ENCODE results near the gene EML6.

Gene EML6

DNA sequence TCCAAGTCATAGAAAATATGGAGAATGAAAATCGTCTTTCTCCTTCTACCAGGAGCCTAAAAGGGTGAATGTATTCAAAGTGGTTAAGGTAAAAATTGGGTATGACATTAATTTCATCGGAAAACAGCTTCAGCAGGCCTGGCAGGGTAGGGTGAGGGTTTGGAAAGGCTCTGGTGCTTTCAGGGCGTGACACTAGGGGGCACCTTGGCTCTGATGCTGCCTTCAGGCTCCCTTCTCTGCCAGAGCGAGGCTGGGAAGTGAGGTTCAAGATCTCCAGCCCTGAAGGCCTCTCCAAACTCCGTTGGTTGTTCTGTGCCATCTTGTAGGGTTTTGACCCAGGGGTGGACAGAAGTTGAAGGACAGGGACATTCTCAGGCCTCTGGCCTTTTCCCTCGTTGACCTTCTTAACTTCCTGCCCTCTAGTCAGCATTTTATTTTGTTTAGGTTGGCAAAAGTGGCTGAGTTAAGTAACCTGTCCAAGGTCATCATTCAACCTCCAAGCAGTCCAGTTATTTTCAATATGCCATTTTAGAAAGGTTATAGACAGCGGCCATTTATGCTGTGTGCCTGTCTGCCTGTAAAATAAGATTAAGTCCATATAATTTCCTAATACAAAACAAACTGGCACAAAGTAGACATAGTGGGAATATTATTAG, 40.3 kb downstream of the EML6 start:
- H3K4me1 Mint-ChIP-seq: no peaks in the 10 kb centered on the region
- DNase-seq: no peak
- no peak overlapping the region for H3K4me3 Mint-ChIP-seq
- no peaks in the 10 kb centered on the region for H3K36me3 Mint-ChIP-seq (ENCODE audit: low read depth)
- TF ChIP-seq, protein P1, sequence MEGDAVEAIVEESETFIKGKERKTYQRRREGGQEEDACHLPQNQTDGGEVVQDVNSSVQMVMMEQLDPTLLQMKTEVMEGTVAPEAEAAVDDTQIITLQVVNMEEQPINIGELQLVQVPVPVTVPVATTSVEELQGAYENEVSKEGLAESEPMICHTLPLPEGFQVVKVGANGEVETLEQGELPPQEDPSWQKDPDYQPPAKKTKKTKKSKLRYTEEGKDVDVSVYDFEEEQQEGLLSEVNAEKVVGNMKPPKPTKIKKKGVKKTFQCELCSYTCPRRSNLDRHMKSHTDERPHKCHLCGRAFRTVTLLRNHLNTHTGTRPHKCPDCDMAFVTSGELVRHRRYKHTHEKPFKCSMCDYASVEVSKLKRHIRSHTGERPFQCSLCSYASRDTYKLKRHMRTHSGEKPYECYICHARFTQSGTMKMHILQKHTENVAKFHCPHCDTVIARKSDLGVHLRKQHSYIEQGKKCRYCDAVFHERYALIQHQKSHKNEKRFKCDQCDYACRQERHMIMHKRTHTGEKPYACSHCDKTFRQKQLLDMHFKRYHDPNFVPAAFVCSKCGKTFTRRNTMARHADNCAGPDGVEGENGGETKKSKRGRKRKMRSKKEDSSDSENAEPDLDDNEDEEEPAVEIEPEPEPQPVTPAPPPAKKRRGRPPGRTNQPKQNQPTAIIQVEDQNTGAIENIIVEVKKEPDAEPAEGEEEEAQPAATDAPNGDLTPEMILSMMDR (IDR thresholded peaks at IDR 0.05): no peak
- H3K9me3 Mint-ChIP-seq: no peaks in the 10 kb centered on the region
- H3K27ac Mint-ChIP-seq: no peak overlapping the region
- H3K27me3 Mint-ChIP-seq (ENCODE audit: low read depth, poor library complexity): no peaks in the 10 kb centered on the region

DNA sequence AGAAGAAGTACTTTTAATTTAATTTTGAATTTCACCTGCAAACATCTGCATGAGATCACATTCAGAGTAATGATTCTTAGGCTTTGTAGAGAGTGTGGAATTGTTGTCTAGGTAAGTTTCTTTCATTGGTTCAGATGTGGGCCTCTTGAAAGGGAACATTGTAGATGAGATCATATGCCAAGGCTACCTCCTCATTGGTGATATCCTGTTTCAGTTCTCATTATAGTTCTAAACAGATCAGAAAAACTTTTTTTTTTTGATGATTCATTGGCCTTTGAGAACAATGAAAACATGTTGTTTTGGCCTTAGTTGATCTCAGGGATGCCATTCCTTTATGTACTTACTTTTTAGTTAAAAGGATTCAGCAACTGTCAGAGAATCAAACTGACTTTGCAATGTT, 44.5 kb downstream of the EML6 start:
- Mint-ChIP-seq H3K9me3 (no peaks in the 10 kb centered on the region), H3K27ac (no peak overlapping the region), H3K4me1 (no peaks in the 10 kb centered on the region), H3K4me3 (no peak overlapping the region), H3K27me3 (ENCODE audit: low read depth, poor library complexity) (no peaks in the 10 kb centered on the region), H3K36me3 (ENCODE audit: low read depth) (no peaks in the 10 kb centered on the region)
- TF ChIP-seq, protein P1 (IDR thresholded peaks at IDR 0.05): no peak
- DNase-seq: no peak

DNA sequence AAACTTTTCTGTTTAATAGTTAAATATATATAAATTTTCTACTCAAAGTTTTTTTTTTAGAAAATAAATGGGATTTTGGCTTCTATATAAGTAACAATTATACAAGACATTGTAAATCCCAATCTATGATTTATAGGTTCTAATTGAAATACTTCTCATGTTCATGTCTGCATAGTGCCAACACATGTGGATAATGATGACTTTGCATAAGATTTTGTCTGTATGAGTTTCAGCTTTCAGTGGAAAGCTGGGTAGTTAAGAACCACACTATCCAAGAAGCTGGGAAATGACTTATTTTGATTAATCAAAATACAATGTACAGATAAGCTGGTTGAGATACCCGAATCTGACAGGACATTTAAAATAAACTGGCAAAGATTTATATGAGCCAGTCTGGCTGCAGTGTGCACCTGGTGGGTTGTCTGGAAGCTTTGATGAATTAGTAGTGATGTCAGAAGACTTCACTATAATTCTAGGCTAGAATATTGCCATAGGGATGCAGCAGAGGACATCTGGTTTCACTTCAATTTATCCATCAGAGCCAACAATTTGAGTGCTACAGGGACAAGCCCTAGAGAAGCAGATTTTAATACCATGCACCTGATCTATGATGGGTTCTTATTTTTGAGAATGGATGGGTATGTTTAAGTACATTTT, 45.4 kb downstream of the EML6 start:
- no peaks in the 10 kb centered on the region for H3K27me3 Mint-ChIP-seq (ENCODE audit: low read depth, poor library complexity)
- no peak overlapping the region for H3K4me3 Mint-ChIP-seq
- DNase-seq: no peak
- H3K27ac Mint-ChIP-seq: no peak overlapping the region
- H3K36me3 Mint-ChIP-seq (ENCODE audit: low read depth): no peaks in the 10 kb centered on the region
- TF ChIP-seq, protein P1 (IDR thresholded peaks at IDR 0.05): no peak
- H3K4me1 Mint-ChIP-seq: no peaks in the 10 kb centered on the region
- H3K9me3 Mint-ChIP-seq: peaks cover 1% of the 10 kb centered on the region

DNA sequence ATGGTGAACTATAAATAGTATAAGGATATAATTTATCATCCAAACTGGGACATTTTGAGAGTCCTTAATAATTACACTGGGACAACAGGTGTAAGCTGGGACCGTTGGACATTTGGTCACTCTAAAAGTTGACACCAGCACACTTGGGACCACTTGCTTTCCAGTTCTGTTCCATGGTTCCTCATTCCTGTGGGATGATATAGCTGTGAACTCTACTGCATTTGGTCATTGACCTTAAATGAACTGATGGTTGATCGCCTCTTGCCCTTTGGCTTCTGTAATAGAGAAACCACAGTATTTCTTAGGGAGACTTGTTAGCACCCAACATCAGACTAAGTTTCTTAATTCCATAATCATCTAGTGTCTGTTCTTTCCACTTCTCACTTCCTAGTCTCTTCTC, 46.7 kb downstream of the EML6 start:
- TF ChIP-seq, protein P1 (IDR thresholded peaks at IDR 0.05): no peak

DNA sequence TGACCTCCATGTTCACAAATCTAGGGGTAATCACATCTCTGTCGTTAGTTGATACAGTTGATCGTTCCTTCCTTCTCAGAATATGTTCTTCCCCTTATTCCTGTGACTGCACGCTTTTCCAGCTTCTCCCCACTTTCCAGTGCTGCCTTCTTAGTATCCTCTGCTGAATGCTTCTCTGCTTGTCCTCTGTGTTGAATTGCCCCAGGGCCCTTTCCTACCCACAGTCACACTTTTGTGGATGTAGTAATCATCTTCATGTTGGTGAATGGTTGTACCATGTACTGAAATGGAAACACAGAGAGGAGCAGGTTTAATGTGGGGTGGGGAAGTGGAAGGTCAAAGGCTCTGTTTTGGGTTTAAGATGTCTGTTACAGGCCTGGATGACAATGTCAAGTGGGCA, 47.2 kb downstream of the EML6 start:
- H3K4me1 Mint-ChIP-seq: no peaks in the 10 kb centered on the region
- peaks cover 2% of the 10 kb centered on the region for H3K27me3 Mint-ChIP-seq (ENCODE audit: low read depth, poor library complexity)
- TF ChIP-seq, protein P1 (IDR thresholded peaks at IDR 0.05): no peak

More for the DNA sequence above, 46.7 kb downstream of the EML6 start:
- DNase-seq: no peak
- no peak overlapping the region for H3K27ac Mint-ChIP-seq
- no peaks in the 10 kb centered on the region for H3K36me3 Mint-ChIP-seq (ENCODE audit: low read depth)
- H3K9me3 Mint-ChIP-seq: peaks cover 8% of the 10 kb centered on the region
- no peaks in the 10 kb centered on the region for H3K4me1 Mint-ChIP-seq
- no peak overlapping the region for H3K4me3 Mint-ChIP-seq
- peaks cover 2% of the 10 kb centered on the region for H3K27me3 Mint-ChIP-seq (ENCODE audit: low read depth, poor library complexity)

More for the DNA sequence above, 47.2 kb downstream of the EML6 start:
- H3K4me3 Mint-ChIP-seq: no peak overlapping the region
- peaks cover 11% of the 10 kb centered on the region for H3K9me3 Mint-ChIP-seq
- H3K36me3 Mint-ChIP-seq (ENCODE audit: low read depth): no peaks in the 10 kb centered on the region
- H3K27ac Mint-ChIP-seq: no peak overlapping the region
- no peak for DNase-seq

Measured in nephron progenitor cell (in vitro differentiated cells).